Dermis microvascular lymphatic vessel endothelial cell (primary cell): ENCODE results near the gene GRIP1. TPM values are rescaled to one million over a fixed set of nuclear protein-coding genes. Genes with fewer than 3 reads are reported as not detected.

Experiments
- DNase-seq, 2 donors: peaks; one replicate each; pipeline versions ENCODE4 v3.0.0 to v3.0.0-alpha.2; 2010; ENCODE audit warnings: low read depth in 2 of 2
- total RNA-seq: library from RNA; depleted of rRNA; stranded (reverse); fragments of >200 nt; gene quantifications from 2 replicates; pipeline ENCODE4 v1.2.1, GENCODE V29; 2014

The GRIP1 gene
- total RNA-seq, 1 donor from 2014 or later, result under 0.01 TPM

DNA sequence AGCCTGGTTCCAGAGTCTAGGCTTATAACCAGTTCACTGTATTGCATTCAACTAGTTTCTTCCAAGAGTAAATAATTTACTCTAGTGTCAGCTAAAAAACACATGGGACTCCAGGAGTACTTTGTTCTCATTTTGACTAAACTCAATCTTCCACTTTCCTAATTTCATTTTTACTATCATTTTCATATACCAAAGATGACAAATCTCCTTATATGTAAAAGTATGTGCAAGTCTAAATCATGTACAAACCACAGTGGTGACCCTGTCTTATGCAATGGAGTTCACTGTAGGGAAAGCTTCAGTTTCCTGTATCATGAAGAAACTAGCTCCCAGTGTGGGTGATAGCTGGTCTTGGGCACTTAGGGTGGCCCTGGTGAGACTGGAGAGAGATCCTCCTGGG, 225.0 kb downstream of the GRIP1 start:
- DNase-seq, result no peak

- no peak for DNase-seq
These were observed 225.8 kb downstream of the GRIP1 start for GRCh38 chr12:66453120-66453519.

- no peak for DNase-seq
These were observed 229.3 kb downstream of the GRIP1 start for GRCh38 chr12:66449531-66449930.

DNA sequence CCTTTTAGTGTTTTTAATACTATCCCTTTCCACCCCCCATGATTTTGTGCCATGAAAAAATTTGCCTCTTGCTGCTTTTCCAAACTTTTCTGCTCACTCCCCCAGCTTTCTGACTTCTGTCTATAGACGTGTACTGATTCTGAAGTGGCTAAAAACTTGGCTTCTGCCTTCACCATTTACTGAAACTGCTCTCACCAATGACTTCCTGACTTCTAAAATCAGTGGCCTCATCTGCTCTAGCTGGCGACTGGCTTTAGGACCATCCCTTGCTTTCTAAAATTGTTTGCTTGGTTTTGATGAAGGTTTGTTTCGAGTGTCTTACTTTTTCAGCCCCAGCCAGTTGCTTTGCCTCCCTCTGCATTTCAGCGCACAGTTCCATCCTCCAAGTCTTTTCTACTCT, 231.2 kb downstream of the GRIP1 start:
- DNase-seq, result no peak

DNA sequence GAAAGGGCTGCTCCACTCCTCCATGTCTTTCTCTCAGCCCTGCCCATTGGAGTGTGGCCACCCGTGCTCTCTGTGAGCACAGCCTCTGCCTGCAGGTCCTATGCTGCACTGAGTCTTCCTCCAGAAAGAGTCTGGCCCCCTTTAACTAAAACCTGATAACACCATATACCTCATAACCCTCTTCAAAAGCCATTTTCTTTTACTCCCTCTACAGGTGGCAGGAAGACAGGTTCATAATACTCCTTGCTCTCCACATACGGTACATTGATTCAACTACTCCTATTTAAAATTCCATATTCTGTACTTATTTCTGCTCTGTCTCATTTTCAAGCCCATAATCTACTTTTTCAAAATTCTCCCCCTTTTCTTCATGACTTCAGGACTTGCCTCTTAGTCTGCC, 232.6 kb downstream of the GRIP1 start:
- no peak for DNase-seq

GRCh38 chr12:66441905-66442559, 236.8 kb downstream of the GRIP1 start:
- no peak for DNase-seq

GRCh38 chr12:66438601-66439000, 240.3 kb downstream of the GRIP1 start:
- DNase-seq, result no peak

DNA sequence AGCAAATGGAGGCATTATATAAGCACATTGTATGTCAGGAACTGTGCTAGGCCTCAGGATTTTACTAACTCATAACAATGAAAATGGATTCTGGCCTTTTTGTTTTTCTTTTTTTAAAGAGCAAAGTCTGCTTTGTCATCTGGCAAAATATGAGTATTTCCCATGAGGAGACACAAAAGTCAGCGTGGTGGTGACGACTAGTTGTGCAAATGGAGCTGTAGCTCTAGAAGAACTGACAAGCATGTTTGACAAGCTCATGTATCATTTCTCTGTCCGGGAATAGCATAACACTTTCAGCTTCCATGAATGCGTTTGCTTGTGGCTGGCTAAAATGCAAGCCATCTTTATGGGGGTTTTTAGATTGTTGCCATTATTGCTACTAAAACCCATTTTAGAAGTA, 248.8 kb downstream of the GRIP1 start:
- DNase-seq, result no peak

DNA sequence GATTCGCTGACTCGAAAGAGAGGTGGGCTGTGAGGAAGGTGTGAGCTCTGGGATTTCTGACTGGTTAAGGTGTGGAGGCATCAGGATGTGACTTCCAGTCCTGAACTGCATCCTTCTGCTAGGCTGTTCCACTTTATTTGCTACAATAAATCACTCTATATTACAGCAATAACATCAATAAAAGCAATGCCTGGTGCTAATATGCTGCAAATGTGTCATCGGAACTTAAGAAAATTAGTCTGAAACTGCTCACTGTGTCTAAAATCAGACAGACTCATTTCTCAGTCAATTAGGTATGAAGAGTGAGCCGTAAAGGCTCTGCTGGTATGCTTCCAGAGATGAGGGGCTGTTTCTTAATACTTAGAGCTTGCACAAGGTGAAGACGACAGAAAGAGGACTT, 250.0 kb downstream of the GRIP1 start:
- DNase-seq, result no peak

- DNase-seq, result no peak
These were observed 250.6 kb downstream of the GRIP1 start for GRCh38 chr12:66428261-66428660.

DNA sequence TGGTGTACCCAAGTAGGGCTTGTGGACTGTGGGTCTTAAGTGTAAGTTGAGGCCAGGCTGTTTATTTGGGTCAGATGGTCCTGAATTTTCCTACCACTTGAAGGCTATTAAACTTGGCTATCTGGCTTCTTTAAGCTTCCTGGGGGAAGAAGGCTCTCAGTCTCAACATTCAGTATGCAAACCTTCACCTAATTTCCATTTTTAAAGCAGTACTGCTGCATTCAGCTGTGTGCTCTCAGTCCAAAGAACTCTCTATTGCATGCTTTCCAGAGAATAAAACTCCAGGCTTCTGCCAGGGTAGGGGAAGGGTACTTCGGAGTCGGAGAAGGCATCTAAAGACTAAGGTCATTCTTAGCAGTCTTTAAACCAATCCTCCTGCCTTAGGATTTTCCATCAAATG, 252.2 kb downstream of the GRIP1 start:
- DNase-seq, result no peak

DNA sequence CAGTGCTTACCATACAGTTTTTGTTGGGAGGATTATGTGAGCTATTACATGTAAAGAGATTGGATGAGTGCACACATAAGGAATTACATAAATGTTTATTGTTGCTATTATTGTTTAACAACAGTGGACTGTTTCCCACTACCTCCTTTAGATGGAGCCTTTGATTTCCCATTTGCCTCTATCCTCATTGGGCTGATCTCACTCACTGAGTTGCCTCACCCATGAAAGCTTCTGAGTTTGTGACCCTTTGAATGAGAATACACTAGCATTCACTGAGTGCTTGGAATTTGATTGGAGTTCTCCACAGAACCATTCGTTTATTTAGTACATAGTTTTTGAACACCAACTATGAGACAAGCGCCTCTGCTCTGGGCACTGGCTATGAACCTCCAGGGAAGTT, 255.6 kb downstream of the GRIP1 start:
- no peak for DNase-seq

DNA sequence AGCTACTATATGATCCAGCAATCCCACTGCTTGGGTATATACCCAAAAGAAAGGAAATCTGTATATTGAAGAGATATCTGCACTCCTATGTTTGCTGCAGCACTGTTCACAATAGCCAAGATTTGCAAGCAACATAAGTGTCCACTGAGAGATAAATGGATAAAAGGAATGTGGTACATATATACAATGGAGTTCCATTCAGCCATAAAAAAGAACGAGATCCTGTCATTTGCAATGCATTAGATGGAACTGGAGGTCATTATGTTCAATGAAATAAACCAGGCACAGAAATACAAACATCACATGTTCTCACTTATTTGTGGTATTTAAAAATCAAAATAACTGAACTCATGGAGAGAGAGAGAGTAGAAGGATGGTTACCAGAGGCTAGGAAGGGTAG, 260.0 kb downstream of the GRIP1 start:
- no peak for DNase-seq

GRCh38 chr12:66417217-66417616, 261.7 kb downstream of the GRIP1 start:
- DNase-seq, result no peak

- peak; percentile 43 to 69 for DNase-seq
These were observed 269.5 kb downstream of the GRIP1 start for GRCh38 chr12:66409195-66409871.

DNA sequence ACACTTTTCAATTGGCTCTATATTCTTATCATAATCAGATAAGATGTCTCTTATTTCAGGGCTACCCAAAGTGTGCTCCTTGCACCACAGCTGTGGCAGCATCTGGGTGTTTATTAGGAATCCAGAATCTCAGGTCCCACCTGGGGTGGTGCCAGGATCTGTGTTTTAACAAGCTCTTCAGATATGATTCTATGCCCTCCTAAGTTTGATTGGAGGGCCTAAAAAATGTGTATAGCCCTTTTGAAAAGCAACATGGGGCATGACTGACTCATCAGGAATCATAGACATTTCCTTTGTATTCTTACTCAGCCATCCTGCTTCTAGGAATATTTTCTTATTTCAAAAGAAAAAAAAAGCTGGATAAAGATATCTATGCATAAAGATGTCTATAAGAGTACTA, 273.5 kb downstream of the GRIP1 start:
- DNase-seq, result peak in 1 of 2 donors; percentile 50

DNA sequence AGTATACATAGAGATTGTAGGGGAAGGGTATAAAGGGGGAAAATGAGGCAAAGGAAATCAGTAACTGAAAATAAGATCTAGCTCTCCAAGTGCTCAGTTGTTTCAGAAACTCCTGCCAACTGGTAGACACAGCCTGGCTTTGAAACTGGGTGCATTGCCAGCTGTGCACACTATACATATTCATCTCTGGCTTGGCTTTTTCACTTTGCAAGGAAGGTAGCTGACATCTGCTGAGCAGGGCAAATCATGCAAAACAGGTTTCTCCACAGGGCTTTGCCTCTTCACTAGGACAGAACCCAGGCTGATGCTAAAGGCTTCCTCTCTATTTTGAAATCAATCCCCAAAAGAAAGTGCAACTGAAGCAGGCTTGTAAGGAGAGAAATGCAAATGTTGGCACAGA, 275.1 kb downstream of the GRIP1 start:
- no peak for DNase-seq

DNA sequence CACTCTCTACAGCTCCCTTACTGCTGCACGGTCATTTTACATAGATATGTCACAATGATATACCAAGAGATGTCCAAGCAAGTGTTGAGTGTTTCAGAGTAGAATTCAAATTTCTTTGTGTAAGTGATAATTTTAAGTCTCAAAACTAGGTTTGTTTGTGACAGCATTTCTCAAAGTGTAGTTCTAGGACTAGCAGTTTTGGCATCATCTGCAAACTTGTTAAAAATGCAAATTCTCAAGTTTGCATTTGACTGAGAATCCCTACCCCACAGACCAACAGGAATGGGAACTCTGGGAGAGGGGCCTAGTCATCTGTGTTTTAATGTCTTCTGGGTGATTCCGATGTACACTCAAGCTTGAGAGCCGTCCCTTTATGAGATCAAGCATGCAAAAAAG, 279.0 kb downstream of the GRIP1 start:
- no peak for DNase-seq

DNA sequence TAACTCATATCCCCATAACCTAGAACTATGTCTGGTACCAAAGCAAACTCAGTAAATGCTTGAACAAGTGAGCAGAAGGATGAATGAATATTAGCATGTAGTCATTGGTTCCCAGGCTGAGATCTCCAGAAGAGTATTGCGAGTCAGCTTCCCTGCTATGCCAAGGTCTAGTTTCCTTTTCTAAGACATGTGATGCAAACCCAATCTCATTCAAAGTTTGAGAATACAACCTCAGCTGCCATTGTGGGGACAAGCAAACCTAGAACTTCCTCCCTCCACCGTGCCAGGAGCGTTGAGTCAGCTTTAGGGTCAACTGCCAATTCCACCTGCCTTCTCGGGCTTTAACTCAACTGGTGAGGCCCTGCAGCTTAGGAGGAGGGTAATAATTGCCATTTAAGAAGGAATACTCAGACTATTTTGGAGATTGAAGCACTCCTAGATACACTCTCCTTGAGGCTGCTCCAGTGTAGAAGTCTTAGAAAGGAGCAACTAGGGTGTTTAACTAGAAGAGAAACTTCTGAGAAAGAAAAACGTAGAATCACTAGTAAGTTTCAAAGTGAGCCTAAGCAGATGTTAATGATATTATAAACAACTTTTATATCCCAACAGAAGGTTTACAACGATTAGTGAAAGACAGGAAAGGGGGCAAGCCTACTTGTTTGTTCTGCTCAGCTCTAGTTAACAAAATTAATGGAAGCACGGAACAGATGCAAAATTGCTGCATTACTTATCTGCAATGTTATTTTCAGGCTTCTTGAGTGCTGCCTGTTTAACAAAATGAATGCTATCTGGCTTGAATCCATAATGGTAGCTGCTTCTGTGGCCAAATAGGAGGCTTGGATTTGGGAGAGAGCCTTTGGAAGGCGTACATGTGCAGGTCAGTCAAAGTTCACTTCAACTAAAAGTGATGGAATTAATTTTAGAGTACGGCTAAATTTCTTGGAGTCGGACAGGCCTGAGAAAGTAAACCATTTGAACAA, 279.7 kb downstream of the GRIP1 start:
- DNase-seq, result no peak

DNA sequence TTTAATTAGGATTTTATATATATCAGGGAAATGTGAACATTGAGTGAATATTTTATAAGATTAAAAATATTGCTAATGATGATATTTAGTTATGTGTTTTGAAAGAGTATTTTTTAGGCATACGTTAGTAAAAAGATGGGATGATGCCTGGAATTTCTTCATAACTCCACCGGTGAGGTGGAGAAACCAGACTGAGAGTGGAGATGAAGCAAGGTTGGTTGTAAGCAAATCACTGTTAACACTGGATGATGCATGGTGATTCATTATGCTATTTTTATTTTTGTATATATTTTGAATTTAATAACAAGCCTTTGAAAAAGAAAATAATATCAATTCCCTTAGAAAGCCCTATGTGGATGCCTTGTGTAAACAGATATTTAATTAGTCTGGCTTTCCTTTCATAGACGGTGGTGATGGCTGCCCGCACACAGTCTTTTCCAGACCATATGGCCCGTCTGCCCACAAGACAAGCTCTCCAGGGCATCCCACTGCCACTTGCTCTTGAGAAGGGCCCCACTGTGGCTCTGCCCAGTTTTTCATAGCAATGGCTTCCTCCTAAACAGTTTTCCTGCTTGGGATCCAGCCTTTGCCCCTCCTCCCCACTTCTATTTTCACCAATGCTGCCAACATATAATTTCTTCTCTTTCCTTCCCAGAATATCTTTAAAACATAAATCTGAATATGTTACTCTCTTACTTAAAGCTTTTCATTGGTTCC, 281.1 kb downstream of the GRIP1 start:
- no peak for DNase-seq

DNA sequence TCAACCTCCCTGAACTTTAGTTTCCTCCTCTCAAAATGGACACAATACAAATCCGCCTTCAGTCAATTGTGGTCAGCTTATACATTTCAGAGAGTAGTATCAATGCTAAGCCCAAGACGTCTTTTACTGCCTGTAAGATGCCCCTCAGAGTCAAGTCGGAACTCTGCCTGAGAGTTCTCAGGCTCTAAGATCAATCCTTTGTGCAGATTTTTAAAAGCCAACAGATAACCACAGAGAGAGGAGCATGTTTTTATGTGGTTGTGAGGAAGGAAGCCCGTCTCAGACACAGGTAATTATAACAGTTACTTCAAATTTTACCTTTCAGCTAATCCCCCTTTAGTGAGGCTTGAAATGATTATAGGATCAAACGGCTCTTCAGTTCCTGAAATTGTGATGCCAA, 285.0 kb downstream of the GRIP1 start:
- no peak for DNase-seq
